ENCODE data around the gene MRPS2.
"Not testable (repeated sequence)": the region's sequence is repeated elsewhere in the genome, so short reads cannot be mapped to it uniquely, and the experiment has no call there.

- not testable (repeated sequence) for TF ChIP-seq POLR2AphosphoS5, CTCF (IDR thresholded peaks at IDR 0.05)
These were observed 33.8 kb downstream of the MRPS2 start for GRCh38 chr9:135534192-135534711.

Measured in suprapubic skin (tissue), 3 donors.